ENCODE data around the gene MBD6.
"Not testable (repeated sequence)": the region's sequence is repeated elsewhere in the genome, so short reads cannot be mapped to it uniquely, and the experiment has no call there.

MBD6 gene

GRCh38 chr12:57550641-57551549 is 28.3 kb downstream of the MBD6 start:
- no peak for DNase-seq

GRCh38 chr12:57551637-57552305 is 29.1 kb downstream of the MBD6 start:
- no peak for DNase-seq

- no peak for DNase-seq
These were observed 29.7 kb downstream of the MBD6 start for GRCh38 chr12:57552306-57552651.

DNA sequence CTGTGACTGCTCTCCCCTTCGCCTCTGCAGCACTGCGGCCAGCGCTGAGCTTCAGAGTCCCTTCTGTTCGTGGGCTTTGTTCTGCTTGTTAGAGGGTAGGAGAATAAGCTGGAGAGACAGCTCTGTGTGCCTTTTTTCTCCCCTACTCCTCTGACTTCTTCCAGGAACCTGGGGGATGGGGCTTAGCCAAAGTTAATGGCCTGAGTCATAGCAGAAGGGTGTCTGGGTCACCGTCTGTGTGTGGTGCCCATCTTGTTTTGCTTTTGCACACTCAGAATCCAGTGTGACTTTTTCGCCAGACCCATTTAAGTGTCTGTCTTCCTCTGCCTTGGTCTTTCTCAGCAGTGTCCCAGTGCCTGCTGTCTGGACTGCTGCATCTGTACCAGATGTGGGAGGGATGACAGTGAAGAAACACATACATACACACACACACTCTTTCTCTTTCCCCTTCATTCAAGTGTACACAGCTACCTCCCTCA is 30.2 kb downstream of the MBD6 start:
- DNase-seq = no peak

GRCh38 chr12:57553343-57554202 is 30.9 kb downstream of the MBD6 start:
- DNase-seq = no peak

GRCh38 chr12:57554453-57554852 is 31.8 kb downstream of the MBD6 start:
- no peak for DNase-seq

GRCh38 chr12:57554897-57555296 is 32.3 kb downstream of the MBD6 start:
- DNase-seq = no peak

DNA sequence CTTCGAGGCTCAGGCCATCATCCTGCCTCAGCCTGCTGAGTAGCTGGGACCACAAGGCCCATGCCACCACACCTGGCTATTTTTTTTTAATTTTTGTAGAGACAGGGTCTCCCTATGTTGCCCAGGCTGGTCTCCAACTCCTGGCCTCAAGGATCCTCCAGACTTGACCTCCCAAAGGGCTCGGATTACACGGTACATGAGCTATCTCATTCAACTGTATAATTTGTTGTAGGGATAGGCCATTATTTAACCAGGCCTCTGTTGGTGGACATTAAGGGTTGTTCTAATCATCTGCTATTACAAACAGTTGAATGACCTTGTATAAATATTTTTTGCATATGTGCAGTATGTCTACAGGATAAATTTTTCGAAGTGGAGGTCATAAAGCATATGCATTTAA is 36.2 kb downstream of the MBD6 start:
- no peak for DNase-seq

GRCh38 chr12:57560516-57560915 is 37.9 kb downstream of the MBD6 start:
- DNase-seq = no peak

- not testable (repeated sequence) for DNase-seq
These were observed 38.5 kb downstream of the MBD6 start for GRCh38 chr12:57561117-57561516.

GRCh38 chr12:57563358-57563757 is 40.7 kb downstream of the MBD6 start:
- DNase-seq = no peak

- no peak for DNase-seq
These were observed 41.6 kb downstream of the MBD6 start for GRCh38 chr12:57564178-57564740.

GRCh38 chr12:57568838-57569237 is 46.2 kb downstream of the MBD6 start:
- no peak for DNase-seq

DNA sequence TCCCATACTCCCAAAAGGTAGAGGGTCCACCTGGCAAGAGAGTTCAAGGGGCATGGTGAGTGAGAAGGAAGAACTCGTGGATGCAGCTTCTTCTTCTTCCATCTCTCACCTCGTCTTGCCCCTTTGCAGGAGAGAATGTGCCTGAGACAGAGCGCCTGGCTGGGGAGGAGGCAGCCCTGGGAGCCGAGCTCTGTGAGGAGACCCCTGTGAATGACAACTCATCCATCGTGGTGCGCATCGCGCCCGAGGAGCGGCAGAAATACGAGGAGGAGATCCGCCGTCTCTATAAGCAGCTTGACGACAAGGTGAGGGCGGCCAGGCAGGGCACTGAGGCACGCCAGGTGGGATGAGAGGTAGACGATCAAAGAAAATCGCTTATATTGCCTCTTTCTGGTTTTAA is 47.2 kb downstream of the MBD6 start:
- DNase-seq = no peak

DNA sequence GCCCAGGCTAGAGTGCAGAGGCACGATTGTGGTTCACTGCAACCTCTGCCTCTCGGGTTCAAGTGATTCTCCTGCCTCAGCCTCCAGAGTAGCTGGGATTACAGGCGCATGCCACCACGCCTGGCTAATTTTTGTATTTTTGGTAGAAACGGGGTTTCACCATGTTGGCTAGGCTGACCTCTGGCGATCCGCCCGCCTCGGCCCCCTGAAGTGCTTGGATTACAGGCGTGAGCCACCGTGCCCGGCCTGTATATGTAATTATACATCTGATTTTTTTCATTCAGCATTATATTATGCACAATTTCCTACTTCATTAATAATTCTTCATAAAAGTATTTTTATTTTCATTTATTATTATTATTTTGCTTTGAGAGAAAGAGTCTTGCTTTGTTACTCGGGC is 47.8 kb downstream of the MBD6 start:
- not testable (repeated sequence) for DNase-seq

GRCh38 chr12:57571926-57572762 is 49.5 kb downstream of the MBD6 start:
- DNase-seq = no peak

DNA sequence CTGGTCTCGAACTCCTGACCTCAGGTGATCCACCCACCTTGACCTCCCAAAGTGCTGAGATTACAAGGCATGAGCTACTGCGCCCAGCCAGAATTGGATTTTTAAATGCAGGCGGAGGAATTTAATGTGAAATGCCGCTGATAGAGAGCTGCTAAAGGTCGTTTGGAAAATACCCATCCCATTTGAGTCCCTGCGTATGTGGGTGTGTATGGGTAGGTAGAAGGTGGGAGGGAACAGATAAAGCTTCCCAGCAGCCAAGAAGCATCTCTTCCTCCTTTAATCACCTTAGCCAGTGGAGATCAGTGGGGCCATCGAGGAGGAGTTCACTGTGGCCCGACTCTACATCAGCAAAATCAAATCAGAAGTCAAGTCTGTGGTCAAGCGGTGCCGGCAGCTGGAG is 52.2 kb downstream of the MBD6 start:
- DNase-seq = no peak

GRCh38 chr12:57575771-57576612 is 53.4 kb downstream of the MBD6 start:
- no peak for DNase-seq

DNA sequence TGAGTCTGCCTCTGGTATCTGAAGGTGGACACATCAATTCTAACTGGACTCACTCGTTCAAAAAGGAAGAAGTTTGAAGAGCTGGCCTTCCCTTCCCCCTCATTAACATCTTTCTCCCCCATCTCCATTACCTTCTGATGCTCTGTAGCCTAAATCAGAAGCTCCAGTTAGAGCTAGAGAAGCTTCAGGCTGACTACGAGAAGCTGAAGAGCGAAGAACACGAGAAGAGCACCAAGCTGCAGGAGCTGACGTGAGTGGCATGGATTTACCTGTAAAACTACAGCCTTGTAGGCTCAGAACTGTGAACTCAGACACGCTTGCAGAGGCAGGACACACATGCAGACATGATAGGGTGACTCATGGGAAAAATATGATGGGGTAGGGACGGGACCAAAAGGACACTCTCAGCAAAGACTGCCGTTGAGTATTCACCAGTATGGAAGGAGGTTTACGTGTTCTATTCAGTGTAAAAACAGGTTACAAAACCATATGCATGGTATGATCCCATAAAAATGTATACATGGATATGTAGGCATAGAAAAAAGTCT is 54.1 kb downstream of the MBD6 start:
- DNase-seq = no peak

- DNase-seq = no peak
These were observed 55.5 kb downstream of the MBD6 start for GRCh38 chr12:57577981-57578758.
